ENCODE measurements around the gene NTN1.

NTN1 gene

DNA sequence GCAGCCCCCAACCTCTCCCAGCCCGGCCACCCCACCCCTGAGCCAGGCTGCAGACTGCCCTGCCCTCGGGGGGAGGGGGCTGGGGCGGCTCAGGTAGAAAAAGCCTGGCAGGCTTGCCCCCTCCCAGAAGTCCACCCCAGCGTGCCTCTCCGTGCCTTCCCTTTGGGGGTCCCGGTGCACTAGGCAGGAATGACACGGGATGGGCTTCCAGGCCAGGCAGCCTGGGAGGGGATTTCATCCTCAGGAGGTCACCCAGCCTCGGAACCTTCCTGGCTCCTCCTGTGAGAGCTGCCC is 185.0 kb downstream of the NTN1 start:
- H4K20me1 ChIP-seq (ENCODE audit: insufficient read depth, low read length): no peaks in the 10 kb centered on the region
- H3K27me3 ChIP-seq (ENCODE audit: insufficient read depth, low read length): 0 out of 2 replicates have a peak, but pooled peaks cover 4% of the 10 kb centered on the region
- no peak overlapping the region for H2AFZ ChIP-seq (ENCODE audit: low read length)
- no peak for TF ChIP-seq EZH2 (IDR thresholded peaks at IDR 0.05; ENCODE audit: borderline replicate concordance, low read length)
- TF ChIP-seq, protein P1, sequence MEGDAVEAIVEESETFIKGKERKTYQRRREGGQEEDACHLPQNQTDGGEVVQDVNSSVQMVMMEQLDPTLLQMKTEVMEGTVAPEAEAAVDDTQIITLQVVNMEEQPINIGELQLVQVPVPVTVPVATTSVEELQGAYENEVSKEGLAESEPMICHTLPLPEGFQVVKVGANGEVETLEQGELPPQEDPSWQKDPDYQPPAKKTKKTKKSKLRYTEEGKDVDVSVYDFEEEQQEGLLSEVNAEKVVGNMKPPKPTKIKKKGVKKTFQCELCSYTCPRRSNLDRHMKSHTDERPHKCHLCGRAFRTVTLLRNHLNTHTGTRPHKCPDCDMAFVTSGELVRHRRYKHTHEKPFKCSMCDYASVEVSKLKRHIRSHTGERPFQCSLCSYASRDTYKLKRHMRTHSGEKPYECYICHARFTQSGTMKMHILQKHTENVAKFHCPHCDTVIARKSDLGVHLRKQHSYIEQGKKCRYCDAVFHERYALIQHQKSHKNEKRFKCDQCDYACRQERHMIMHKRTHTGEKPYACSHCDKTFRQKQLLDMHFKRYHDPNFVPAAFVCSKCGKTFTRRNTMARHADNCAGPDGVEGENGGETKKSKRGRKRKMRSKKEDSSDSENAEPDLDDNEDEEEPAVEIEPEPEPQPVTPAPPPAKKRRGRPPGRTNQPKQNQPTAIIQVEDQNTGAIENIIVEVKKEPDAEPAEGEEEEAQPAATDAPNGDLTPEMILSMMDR (IDR thresholded peaks at IDR 0.05; ENCODE audit: low read length): no peak
- H3K9ac ChIP-seq (ENCODE audit: low read length): no peak overlapping the region
- no peaks in the 10 kb centered on the region for H3K79me2 ChIP-seq (ENCODE audit: insufficient read depth, low read length)
- no peaks in the 10 kb centered on the region for H3K9me2 ChIP-seq (ENCODE audit: low read depth, low read length)
- H3K27ac ChIP-seq (ENCODE audit: low read depth, low read length, poor library complexity, severe bottlenecking): no peak overlapping the region
- H3K4me2 ChIP-seq (ENCODE audit: low read length): no peak overlapping the region
- H3F3A ChIP-seq (ENCODE audit: insufficient read depth, low read length): no peaks in the 10 kb centered on the region
- no peaks in the 10 kb centered on the region for H3K4me1 ChIP-seq (ENCODE audit: insufficient read depth, low read length, severe bottlenecking)
- no peak overlapping the region for H3K4me3 ChIP-seq (ENCODE audit: low read depth, low read length, poor library complexity, severe bottlenecking)
- no peaks in the 10 kb centered on the region for H3K36me3 ChIP-seq (ENCODE audit: insufficient read depth, low read length)
- H3K9me3 ChIP-seq (ENCODE audit: low read length): no peaks in the 10 kb centered on the region

DNA sequence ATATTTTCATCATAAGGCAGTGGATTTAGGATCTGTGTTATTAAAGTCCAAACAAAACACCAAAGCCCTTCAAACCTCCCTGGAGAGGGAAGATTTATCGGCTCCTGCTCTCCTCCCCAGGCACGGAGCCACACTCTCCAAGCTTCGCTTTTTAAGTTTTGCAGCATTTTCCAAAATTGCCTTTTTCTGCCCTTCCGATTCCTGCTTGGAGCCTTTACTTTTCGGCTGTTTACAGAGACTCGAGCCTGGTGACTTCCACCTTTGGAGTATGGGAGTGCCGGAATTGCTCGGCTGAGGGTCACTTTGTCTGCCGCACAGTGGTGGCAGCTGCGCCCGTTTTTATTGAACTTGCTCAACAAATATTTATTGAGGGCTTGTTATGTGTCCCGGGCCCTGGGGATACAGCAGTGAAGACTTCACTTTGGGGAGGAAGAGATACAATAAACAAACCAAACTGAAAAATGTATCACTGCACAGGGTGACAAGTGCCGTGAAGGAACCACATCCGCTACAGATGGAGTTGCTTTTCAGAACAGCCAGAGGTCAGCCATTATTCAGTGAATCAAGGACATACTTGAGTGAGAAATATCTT is 185.5 kb downstream of the NTN1 start:
- no peak overlapping the region for H2AFZ ChIP-seq (ENCODE audit: low read length)
- no peak overlapping the region for H3K4me3 ChIP-seq (ENCODE audit: low read depth, low read length, poor library complexity, severe bottlenecking)
- H3K4me2 ChIP-seq (ENCODE audit: low read length): no peak overlapping the region
- no peaks in the 10 kb centered on the region for H3K9me2 ChIP-seq (ENCODE audit: low read depth, low read length)
- no peaks in the 10 kb centered on the region for H3K79me2 ChIP-seq (ENCODE audit: insufficient read depth, low read length)
- no peaks in the 10 kb centered on the region for H3K9me3 ChIP-seq (ENCODE audit: low read length)
- H3K36me3 ChIP-seq (ENCODE audit: insufficient read depth, low read length): no peaks in the 10 kb centered on the region
- TF ChIP-seq, protein P1 (IDR thresholded peaks at IDR 0.05; ENCODE audit: low read length): no peak
- TF ChIP-seq EZH2 (IDR thresholded peaks at IDR 0.05; ENCODE audit: borderline replicate concordance, low read length): no peak
- no peak overlapping the region for H3K27ac ChIP-seq (ENCODE audit: low read depth, low read length, poor library complexity, severe bottlenecking)
- H4K20me1 ChIP-seq (ENCODE audit: insufficient read depth, low read length): no peaks in the 10 kb centered on the region
- 0 out of 2 replicates have a peak, but pooled peaks cover 4% of the 10 kb centered on the region for H3K27me3 ChIP-seq (ENCODE audit: insufficient read depth, low read length)
- no peaks in the 10 kb centered on the region for H3F3A ChIP-seq (ENCODE audit: insufficient read depth, low read length)
- no peaks in the 10 kb centered on the region for H3K4me1 ChIP-seq (ENCODE audit: insufficient read depth, low read length, severe bottlenecking)
- no peak overlapping the region for H3K9ac ChIP-seq (ENCODE audit: low read length)

DNA sequence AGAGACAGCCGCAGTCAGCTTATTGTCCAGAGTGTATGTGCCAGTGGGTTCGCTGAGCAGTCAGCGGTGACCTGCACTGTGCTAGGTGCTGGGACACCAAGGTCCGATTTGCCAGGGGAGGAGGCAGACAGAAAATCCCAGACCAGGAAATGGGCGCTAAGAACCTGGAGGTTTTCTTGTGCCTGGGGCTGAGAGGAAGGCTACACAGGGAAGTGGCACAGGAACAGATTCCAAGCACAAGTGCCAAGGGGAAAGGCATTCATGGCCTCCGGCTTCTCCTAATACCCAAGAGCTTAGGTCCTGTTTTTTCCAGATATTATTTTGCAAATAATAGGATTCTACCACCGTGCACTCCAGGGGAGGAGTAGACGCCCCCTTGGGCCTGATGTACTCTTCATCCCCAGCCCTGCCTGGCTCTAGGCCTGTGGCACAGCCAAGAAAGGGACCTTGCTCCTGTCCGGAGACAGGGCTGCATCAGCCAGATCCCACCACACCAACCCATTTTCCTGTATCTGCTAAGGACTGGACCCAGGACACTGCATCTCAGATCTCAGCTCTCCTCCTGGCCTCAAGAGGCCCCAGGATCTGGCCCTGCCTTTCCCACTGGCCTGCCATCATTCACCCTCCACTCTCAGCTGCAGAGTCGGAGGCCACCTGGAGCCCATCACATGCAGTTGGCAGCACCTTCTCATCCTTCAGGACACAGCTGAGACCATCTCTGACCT is 187.2 kb downstream of the NTN1 start:
- H3K4me2 ChIP-seq (ENCODE audit: low read length): no peak overlapping the region
- no peaks in the 10 kb centered on the region for H3K9me2 ChIP-seq (ENCODE audit: low read depth, low read length)

More for the DNA sequence above, 187.2 kb downstream of the NTN1 start:
- no peaks in the 10 kb centered on the region for H3K79me2 ChIP-seq (ENCODE audit: insufficient read depth, low read length)
- no peaks in the 10 kb centered on the region for H3K36me3 ChIP-seq (ENCODE audit: insufficient read depth, low read length)
- H2AFZ ChIP-seq (ENCODE audit: low read length): no peak overlapping the region
- no peaks in the 10 kb centered on the region for H4K20me1 ChIP-seq (ENCODE audit: insufficient read depth, low read length)
- TF ChIP-seq, protein P1 (IDR thresholded peaks at IDR 0.05; ENCODE audit: low read length): no peak
- no peak for TF ChIP-seq EZH2 (IDR thresholded peaks at IDR 0.05; ENCODE audit: borderline replicate concordance, low read length)
- no peaks in the 10 kb centered on the region for H3F3A ChIP-seq (ENCODE audit: insufficient read depth, low read length)
- no peak overlapping the region for H3K9ac ChIP-seq (ENCODE audit: low read length)
- H3K4me1 ChIP-seq (ENCODE audit: insufficient read depth, low read length, severe bottlenecking): no peaks in the 10 kb centered on the region
- H3K9me3 ChIP-seq (ENCODE audit: low read length): no peaks in the 10 kb centered on the region
- no peak overlapping the region for H3K27ac ChIP-seq (ENCODE audit: low read depth, low read length, poor library complexity, severe bottlenecking)
- H3K27me3 ChIP-seq (ENCODE audit: insufficient read depth, low read length): 0 out of 2 replicates have a peak, but pooled peaks cover 4% of the 10 kb centered on the region
- no peak overlapping the region for H3K4me3 ChIP-seq (ENCODE audit: low read depth, low read length, poor library complexity, severe bottlenecking)

All from OCI-LY1 (cell line).